HEK293T (cell line): ENCODE measurements around the gene HOXC9.

Experiments
- CTCF ChIA-PET: fragments of 350-600 bp; formaldehyde crosslinking; extraction: SDS; loops from one replicate; lab custom pipeline; 2021; ENCODE audit warnings: antibody characterized with exemption, inconsistent platforms; lab: Yijun Ruan, JAX
- POLR2A ChIA-PET: fragments of 350-600 bp; formaldehyde crosslinking; extraction: SDS; loops from one replicate; lab custom pipeline; 2020; ENCODE audit warnings: antibody characterized with exemption, inconsistent platforms; lab: Yijun Ruan, JAX
- DNase-seq: peaks from one replicate; pipeline ENCODE4 v3.0.0; 2012; ENCODE audit warnings: mixed read lengths; ENCODE audit errors: extremely low spot score
- ARNT ChIP-seq: fragments of 450-650 bp; IDR thresholded peaks from 2 replicates; pipeline ENCODE4 v1.6.1; 2017; ENCODE audit warnings: mild to moderate bottlenecking
- BHLHE40 ChIP-seq: fragments of 450-650 bp; IDR thresholded peaks from 2 replicates; pipeline ENCODE4 v1.6.1; 2016; ENCODE audit warnings: mild to moderate bottlenecking, moderate library complexity, borderline replicate concordance
- CTBP1 ChIP-seq: fragments of 450-650 bp; IDR thresholded peaks from 2 replicates; pipeline ENCODE4 v1.6.1; 2016; ENCODE audit warnings: borderline replicate concordance
- ELF4 ChIP-seq: fragments of 450-650 bp; IDR thresholded peaks from 2 replicates; pipeline ENCODE4 v1.6.1; 2017; ENCODE audit warnings: antibody characterized with exemption
- FOXK2 ChIP-seq: fragments of 450-650 bp; IDR thresholded peaks from 2 replicates; pipeline ENCODE4 v1.6.1; 2016; ENCODE audit warnings: mild to moderate bottlenecking
- FOXM1 ChIP-seq: fragments of 450-650 bp; IDR thresholded peaks from 2 replicates; pipeline ENCODE4 v1.6.1; 2017; ENCODE audit warnings: mild to moderate bottlenecking, borderline replicate concordance
- HDGF ChIP-seq: fragments of 450-650 bp; IDR thresholded peaks from 2 replicates; pipeline ENCODE4 v1.6.1; 2017; ENCODE audit warnings: antibody characterized with exemption, borderline replicate concordance
- L3MBTL2 ChIP-seq: fragments of 450-650 bp; conservative IDR thresholded peaks from 2 replicates; pipeline ENCODE4 v1.6.1; 2016; ENCODE audit warnings: mild to moderate bottlenecking
- LEF1 ChIP-seq: fragments of 450-650 bp; IDR thresholded peaks from 2 replicates; pipeline ENCODE4 v1.6.1; 2017; ENCODE audit warnings: mild to moderate bottlenecking, borderline replicate concordance
- SP1 ChIP-seq: fragments of 450-650 bp; IDR thresholded peaks from 2 replicates; pipeline ENCODE4 v1.6.1; 2017
- ZNF384 ChIP-seq: fragments of 450-650 bp; IDR thresholded peaks from 2 replicates; pipeline ENCODE4 v1.6.1; 2016
- TF ChIP-seq, protein P1 (sequence below): fragments of 450-650 bp; IDR thresholded peaks from 2 replicates; pipeline ENCODE4 v1.6.1; 2016

The HOXC9 gene

DNA sequence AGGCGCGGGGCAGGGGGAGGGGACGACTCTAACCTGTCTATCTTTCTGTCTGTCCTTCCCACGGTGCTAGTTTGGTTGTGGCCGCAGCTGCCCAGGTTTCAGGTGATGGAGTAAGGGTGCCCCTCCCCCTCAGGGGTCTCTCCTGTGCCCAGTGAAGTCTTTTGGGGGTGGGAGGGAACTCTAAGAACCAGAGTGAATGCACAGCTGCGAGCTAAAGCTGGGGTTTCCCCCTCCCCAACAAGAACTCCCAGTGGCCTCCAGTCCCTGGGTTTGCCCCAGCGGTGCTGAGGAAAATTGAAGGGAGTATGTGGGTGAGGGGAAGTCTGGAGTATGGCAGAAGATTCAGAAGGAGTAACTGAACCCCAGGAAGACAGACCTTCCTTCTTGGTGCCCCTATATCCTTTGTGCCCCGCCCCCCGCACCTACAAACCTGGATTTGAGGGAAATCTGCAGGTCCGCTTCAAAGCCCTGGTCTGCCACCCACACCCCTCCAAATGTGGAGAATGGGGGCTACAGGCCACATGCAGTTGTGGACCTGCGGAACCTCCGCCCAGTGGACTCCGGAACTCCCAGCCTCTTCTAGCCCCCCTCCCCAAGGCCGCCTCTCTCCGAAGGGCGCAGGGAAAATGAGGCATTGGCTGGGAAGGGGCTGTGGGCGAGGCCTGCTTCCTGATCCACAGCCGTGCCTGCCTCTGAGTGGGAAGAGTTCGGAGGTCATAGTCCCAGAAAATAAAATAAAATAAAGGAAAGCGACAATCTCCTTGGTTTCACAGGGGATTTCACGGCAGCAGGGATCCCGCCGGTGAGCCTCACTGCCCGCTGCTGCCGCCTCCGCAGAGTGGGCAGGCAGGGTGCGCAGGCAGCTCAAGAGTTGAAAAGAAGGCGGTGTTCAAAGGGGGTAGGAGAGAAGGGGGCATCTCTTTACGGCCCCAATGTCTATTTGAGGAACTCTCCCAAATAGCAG, 3.4 kb upstream of the HOXC9 start:
- TF ChIP-seq HDGF (0 out of 2 replicates have a peak, but pooled peaks have one; percentile 14), ELF4 (no peak), FOXK2 (no peak)
- POLR2A ChIA-PET, result interaction anchor here (0.8 to 7.6 kb wide), 6 partner anchors 10 to 209 kb away, joined by 3 to 69 read pairs (median 4); partner anchors contain the start of genes HOXC10 and HOXC8
- no peak for DNase-seq
- CTCF ChIA-PET, result interaction anchor here (1.4 to 4.8 kb wide), 5 partner anchors 8 to 218 kb away, joined by 3 to 27 read pairs (median 7); partner anchors contain the start of gene HOXC10

DNA sequence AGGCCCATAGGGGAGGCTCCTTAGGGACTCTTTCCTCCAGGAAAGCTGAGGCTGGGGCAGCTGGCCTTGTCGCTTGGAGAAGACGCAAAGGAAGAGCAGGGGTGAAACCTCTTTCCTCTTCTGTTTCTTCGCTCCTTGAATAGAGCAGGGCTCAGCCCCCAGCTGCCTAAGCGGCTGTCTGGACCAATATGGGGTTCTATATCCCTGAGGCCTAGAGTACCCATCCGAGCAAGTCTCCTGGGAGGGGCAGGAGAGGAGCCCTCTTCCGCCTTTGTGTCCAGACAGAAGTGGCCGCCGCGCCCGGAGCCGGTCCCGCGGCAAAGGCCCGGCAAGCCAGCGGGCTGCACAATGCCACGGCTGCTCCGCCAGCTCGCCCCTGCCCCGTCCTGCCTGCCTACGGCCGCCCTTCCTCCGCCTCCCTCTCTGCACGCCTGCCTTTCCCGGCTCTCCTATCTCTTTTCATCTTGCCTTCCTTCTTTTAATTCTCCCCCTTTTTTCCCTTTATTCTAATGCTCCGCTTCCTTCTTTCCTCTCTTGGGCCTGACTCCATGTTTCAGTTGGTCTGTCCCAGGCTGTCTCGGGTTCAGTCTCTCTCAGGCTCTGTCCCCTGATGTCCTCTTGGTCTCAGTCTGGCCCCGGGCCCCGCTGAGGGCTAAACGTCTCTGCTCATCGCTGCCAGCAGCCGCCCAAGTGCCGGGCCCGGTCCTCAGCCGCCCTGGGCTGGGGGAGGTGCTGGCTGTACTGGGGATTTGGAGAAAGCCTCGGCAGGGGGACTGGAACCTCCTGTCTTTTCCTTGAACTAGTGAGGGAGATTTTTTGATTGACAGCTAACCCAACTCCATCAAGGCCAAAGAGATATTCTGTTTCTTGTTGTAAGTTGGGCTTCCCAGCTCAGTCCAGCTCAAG, 2.5 kb upstream of the HOXC9 start:
- CTCF ChIA-PET, result interaction anchor here (0.6 to 4.8 kb wide), 6 partner anchors 9 to 241 kb away, joined by 3 to 27 read pairs (median 5); partner anchors contain the start of gene HOXC10
- TF ChIP-seq BHLHE40 (no peak), CTBP1 (peak; percentile 48; the same call in 1 of the 2 replicates)
- TF ChIP-seq, protein P1, sequence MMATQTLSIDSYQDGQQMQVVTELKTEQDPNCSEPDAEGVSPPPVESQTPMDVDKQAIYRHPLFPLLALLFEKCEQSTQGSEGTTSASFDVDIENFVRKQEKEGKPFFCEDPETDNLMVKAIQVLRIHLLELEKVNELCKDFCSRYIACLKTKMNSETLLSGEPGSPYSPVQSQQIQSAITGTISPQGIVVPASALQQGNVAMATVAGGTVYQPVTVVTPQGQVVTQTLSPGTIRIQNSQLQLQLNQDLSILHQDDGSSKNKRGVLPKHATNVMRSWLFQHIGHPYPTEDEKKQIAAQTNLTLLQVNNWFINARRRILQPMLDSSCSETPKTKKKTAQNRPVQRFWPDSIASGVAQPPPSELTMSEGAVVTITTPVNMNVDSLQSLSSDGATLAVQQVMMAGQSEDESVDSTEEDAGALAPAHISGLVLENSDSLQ, result peak; percentile 98
- POLR2A ChIA-PET, result interaction anchor here (0.7 to 7.6 kb wide), 7 partner anchors 11 to 210 kb away, joined by 3 to 69 read pairs (median 4); partner anchors contain the start of genes HOXC10 and HOXC8
- no peak for DNase-seq

DNA sequence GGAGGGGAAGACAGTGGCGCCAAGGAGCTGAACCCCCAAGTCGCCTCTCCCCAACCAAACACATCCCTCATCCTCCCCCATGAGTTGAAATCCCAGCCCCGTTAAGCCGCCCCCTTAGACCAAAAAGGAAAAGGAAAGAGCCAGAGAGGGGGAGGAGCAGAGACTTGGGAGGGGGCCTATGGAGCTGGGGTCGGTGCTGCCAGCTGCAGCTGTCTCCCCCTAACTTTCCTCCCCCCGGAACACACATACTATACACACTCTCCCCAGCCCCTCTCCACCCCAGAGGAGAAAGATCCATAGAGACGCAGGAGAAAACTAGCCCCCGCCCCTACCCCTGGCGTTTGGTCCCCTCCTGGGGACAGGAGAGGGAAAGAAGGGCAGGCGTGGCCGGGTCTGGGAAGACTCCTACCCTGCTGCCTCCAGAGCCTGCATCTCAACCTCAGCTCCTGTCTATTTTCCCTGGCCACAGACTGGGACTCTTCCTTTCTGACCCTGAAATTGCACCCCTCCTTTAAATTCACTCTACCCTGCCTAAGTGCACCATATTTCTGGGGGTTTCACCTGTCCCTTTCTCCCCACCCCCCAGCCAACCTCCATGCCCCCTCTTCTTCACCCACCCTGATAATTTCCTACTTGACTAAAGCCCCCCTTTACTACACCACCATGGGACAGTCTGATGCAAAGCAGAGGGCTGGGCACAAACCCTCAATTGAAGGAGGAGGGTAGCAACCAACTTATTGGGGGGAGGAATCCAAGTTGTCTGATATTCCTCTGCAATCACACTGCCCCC, 1.7 kb upstream of the HOXC9 start:
- POLR2A ChIA-PET, result interaction anchor here (0.7 to 7.6 kb wide), 5 partner anchors 11 to 210 kb away, joined by 3 to 69 read pairs (median 3); partner anchors contain the start of gene HOXC10
- no peak for DNase-seq
- TF ChIP-seq FOXK2, result no peak
- CTCF ChIA-PET, result interaction anchor here (0.6 to 4.8 kb wide), 8 partner anchors 10 to 255 kb away, joined by 3 to 27 read pairs (median 4); partner anchors contain the start of gene HOXC10

DNA sequence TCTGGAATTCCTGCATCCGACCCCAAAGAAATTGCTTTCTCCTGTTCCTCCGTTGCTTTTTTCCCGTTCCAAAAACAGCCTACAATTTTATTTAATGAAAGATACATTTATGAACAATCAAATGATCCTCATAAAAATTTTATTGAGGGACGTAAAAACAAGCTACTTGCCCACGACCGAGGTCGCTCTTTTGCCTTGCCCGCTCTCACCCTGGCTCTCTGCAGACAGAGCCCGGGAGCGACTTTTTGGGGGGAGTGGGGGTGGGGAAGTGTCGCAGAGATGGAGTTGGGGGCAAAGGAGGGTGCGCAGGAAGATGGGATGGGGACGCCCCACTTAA, 1.1 kb upstream of the HOXC9 start:
- no peak for DNase-seq
- POLR2A ChIA-PET, result interaction anchor here (0.8 to 7.6 kb wide), 3 partner anchors 12 to 218 kb away, joined by 3 to 69 read pairs (median 27); partner anchors contain the start of gene HOXC10
- CTCF ChIA-PET, result interaction anchor here (0.8 to 4.8 kb wide), 4 partner anchors 10 to 256 kb away, joined by 3 to 27 read pairs (median 8); partner anchors contain the start of gene HOXC10
- TF ChIP-seq FOXK2 (no peak), SP1 (no peak), ARNT (no peak)

DNA sequence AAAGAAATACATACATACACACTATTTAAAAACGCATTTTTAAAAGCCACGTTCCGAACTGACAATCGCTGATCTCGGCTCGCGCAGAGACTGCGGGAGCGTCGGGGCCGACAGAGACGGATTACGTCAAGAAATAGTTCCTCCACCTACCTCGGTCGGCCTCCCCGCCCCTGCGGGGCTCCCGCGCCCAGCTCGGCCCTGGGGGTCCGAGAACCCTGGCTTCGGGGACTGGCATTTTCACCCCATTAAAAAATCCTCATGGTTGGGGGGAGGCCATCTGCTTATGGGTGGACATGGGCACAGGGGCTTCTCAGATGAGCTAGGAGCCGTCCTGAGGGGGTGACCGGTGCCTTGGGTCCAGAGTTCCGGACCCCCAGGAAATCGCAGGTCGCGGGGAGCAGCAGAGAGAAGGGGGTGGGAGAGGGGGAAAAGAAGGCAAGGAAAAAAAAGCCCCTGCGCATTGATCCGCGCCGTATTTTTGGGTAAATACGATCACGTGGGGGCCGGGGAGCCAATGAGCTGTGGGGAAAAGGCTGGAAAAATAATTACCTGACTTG, 324 bp upstream of the HOXC9 start:
- TF ChIP-seq, protein P1, result peak; percentile 96
- TF ChIP-seq FOXM1, result no peak
- no peak for DNase-seq
- ChIA-PET POLR2A (interaction anchor here (0.6 to 7.6 kb wide), 18 partner anchors 8 to 280 kb away, joined by 3 to 69 read pairs (median 4); partner anchors contain the start of genes HOXC10, HOXC8 and SMUG1), CTCF (interaction anchor here (0.7 to 4.8 kb wide), 6 partner anchors 9 to 33 kb away, joined by 3 to 27 read pairs (median 5); partner anchors contain the start of genes HOXC10 and HOXC5)

DNA sequence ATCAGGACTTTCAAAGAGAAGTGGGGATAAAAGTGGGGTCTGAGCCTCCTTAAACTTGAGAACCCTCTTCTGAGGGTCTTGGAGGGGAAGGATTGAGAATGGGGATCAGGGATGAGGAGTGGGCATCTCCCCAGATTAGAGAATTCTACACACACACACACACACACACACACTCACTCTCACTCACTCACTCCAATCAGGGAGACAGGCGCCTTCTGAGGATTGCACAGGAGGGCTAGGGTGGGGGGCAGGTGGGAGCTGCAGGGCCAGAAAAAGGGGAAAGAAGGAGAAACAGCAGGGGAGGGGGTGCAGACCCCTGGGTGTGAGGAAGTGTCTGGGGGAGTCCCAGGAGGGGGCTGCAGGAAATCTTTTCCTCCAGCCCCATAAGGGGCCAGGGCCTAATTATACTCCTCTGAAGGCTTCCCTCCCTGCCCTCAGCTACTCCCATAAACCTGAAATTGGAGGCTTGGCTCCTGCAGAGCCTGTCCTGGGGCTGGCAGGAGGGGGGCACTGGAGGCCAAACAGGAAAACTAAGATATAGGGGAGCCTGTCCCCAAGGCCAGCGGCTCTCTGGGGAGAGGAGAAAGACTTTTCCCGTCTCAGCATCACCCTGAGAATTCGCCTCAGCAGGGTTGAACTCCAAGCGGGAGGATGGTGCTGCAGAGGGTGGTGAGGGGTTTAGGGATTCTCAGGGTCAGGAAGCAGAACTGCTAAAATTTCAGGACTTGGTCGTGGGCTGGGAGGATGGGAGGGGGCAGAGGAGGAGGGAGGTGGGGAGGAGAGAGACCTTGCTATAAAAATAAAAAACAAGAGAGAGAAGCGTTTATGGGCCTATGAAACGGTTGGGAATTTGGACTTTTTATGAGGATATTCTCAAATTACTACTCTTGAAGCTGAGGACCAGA, 1.6 kb downstream of the HOXC9 start:
- no peak for TF ChIP-seq FOXM1
- TF ChIP-seq ZNF384, result no peak
- no peak for TF ChIP-seq HDGF
- peak; percentile 85 for TF ChIP-seq CTBP1
- TF ChIP-seq L3MBTL2, result no peak
- no peak for TF ChIP-seq LEF1
- TF ChIP-seq BHLHE40, result no peak
- TF ChIP-seq, protein P1, result no peak
- ChIA-PET CTCF (interaction anchor here (0.7 to 3.3 kb wide), 4 partner anchors 15 to 206 kb away, joined by 3 to 9 read pairs (median 3); partner anchors contain the start of gene HOXC10), POLR2A (interaction anchor here (0.6 to 7.6 kb wide), 11 partner anchors 7 to 279 kb away, joined by 3 to 69 read pairs (median 7); partner anchors contain the start of genes HNRNPA1, HOXC10, HOXC8 and SMUG1)
- no peak for DNase-seq
